OCI-LY1 (cell line): Measurements from ENCODE around the gene SCYGR8.

Experiments
- H2AFZ ChIP-seq: fragments of 200-600 bp; sonication (generic), shearing (Covaris generic); 2 replicates; pipeline ENCODE4 v1.6.0; 2014; ENCODE audit warnings: antibody characterized with exemption, mild to moderate bottlenecking, low read length
- H3F3A ChIP-seq: fragments of 200-600 bp; sonication (generic), shearing (Covaris generic); 2 replicates; pipeline ENCODE4 v1.6.0; 2014; ENCODE audit warnings: mild to moderate bottlenecking, antibody characterized with exemption, low read length, moderate library complexity; ENCODE audit not compliant: insufficient read depth
- H3K27ac ChIP-seq: fragments of 200-600 bp; sonication (generic); 2 replicates; pipeline ENCODE4 v1.5.1; 2014; ENCODE audit warnings: low read length, mixed run types, mild to moderate bottlenecking, low read depth; ENCODE audit not compliant: poor library complexity, severe bottlenecking
- H3K27me3 ChIP-seq: fragments of 200-600 bp; sonication (generic); 2 replicates; pipeline ENCODE4 v1.6.0; 2014; ENCODE audit warnings: antibody characterized with exemption, mild to moderate bottlenecking, low read length, moderate library complexity; ENCODE audit not compliant: insufficient read depth
- H3K36me3 ChIP-seq: fragments of 200-600 bp; sonication (generic); 2 replicates; pipeline ENCODE4 v1.6.1; 2014; ENCODE audit warnings: mild to moderate bottlenecking, antibody characterized with exemption, low read length, moderate library complexity, mixed read lengths; ENCODE audit not compliant: insufficient read depth
- H3K4me1 ChIP-seq: fragments of 200-600 bp; sonication (generic); 2 replicates; pipeline ENCODE4 v1.5.1; 2014; ENCODE audit warnings: mild to moderate bottlenecking, low read length, moderate library complexity; ENCODE audit not compliant: insufficient read depth, severe bottlenecking
- H3K4me2 ChIP-seq: fragments of 200-600 bp; sonication (generic), shearing (Covaris generic); 2 replicates; pipeline ENCODE4 v1.6.1; 2014; ENCODE audit warnings: low read length
- H3K4me3 ChIP-seq: fragments of 200-600 bp; sonication (generic); 2 replicates; pipeline ENCODE4 v1.5.1; 2014; ENCODE audit warnings: low read length, low read depth, mild to moderate bottlenecking, mixed read lengths; ENCODE audit not compliant: poor library complexity, severe bottlenecking
- H3K79me2 ChIP-seq: fragments of 200-600 bp; shearing (Covaris generic); 2 replicates; pipeline ENCODE4 v1.6.1; 2016; ENCODE audit warnings: mixed run types, low read length, mixed read lengths; ENCODE audit not compliant: insufficient read depth
- H3K9ac ChIP-seq: fragments of 200-600 bp; sonication (generic), shearing (Covaris generic); 2 replicates; pipeline ENCODE4 v1.6.1; 2014; ENCODE audit warnings: mild to moderate bottlenecking, low read length, mixed read lengths
- H3K9me2 ChIP-seq: fragments of 200-600 bp; sonication (generic), shearing (Covaris generic); 2 replicates; pipeline ENCODE4 v1.6.1; 2014; ENCODE audit warnings: low read depth, mild to moderate bottlenecking, low read length, mixed read lengths
- H3K9me3 ChIP-seq: fragments of 200-600 bp; shearing (Covaris generic); 2 replicates; pipeline ENCODE4 v1.6.1; 2014; ENCODE audit warnings: low read length, mixed read lengths
- H4K20me1 ChIP-seq: fragments of 200-600 bp; sonication (generic), shearing (Covaris generic); 2 replicates; pipeline ENCODE4 v1.6.0; 2016; ENCODE audit warnings: mild to moderate bottlenecking, low read length; ENCODE audit not compliant: insufficient read depth
- CTCF ChIP-seq: fragments of 200-600 bp; sonication (generic), shearing (Covaris generic); IDR thresholded peaks from 2 replicates; pipeline ENCODE4 v1.5.1; 2017; ENCODE audit warnings: mild to moderate bottlenecking, antibody characterized with exemption, low read length, moderate library complexity, mixed read lengths
- EZH2 ChIP-seq: fragments of 200-600 bp; sonication (generic), shearing (Covaris generic); IDR thresholded peaks from 2 replicates; pipeline ENCODE4 v1.8.0; 2017; ENCODE audit warnings: borderline replicate concordance, mixed run types, mild to moderate bottlenecking, antibody characterized with exemption, low read length, moderate library complexity, mixed read lengths

The SCYGR8 gene

DNA sequence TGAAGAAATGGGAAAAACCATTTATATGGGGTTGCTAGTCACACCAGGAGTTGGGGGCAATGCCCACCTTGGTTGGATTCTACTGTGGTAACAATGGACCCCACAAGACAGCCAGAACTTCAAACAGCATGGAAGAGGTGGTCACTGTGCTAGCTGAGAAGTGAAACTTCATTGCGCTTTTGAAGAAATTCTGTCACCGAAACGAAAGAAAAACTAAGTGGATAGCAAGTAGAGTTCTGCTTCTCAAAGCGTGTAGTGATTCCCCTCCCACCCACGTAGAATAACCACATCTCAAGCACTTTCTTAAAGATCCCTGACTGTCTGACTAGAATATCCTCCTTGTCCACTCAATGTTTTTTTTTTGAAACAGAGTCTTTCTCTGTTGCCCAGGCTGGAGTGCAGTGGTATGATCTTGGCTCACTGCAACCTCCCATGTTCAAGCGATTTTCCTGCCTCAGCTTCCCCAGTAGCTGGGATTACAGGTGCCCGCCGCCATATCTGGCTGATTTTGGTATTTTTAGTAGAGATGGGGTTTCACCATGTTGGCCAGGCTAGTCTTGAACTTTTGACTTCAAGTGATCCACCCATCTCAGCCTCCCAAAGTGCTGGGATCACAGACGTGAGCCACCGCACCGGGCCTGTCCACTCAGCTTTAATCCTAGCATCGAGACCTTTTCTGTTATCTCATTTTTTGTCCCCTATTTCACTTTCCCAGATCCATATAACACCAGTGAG lies 37.9 kb downstream of the SCYGR8 start:
- Histone ChIP-seq H4K20me1 (no peaks in the 10 kb centered on the region), H3K27me3 (no peaks in the 10 kb centered on the region), H3K4me3 (no peak overlapping the region), H3K4me2 (no peak overlapping the region), H3K79me2 (no peaks in the 10 kb centered on the region), H3K4me1 (no peaks in the 10 kb centered on the region), H3K27ac (no peak overlapping the region), H2AFZ (no peak overlapping the region), H3K9me2 (no peaks in the 10 kb centered on the region), H3K9ac (no peak overlapping the region), H3F3A (no peaks in the 10 kb centered on the region), H3K9me3 (no peaks in the 10 kb centered on the region), H3K36me3 (no peaks in the 10 kb centered on the region)
- no peak for TF ChIP-seq EZH2
- TF ChIP-seq CTCF = no peak

DNA sequence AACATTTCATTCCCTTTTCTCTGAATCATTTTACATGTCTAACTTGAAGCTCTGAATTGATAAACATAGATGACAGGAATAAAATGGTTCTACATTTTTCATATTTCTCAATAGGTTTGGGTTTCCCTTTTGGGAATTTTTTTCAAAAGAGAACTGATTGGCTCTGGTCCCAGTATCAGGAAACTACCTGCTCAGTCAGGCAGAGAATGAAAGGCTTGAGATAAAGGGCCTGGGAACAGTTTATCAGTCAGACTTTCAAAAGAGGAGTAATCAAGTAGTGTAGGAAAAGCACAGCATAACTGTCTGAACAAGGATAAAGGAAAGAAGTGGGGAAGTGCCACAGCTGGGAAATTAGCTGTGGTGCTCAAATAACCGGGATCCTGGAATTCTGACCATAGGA lies 39.6 kb downstream of the SCYGR8 start:
- Histone ChIP-seq H4K20me1 (no peaks in the 10 kb centered on the region), H3K79me2 (no peaks in the 10 kb centered on the region)

DNA sequence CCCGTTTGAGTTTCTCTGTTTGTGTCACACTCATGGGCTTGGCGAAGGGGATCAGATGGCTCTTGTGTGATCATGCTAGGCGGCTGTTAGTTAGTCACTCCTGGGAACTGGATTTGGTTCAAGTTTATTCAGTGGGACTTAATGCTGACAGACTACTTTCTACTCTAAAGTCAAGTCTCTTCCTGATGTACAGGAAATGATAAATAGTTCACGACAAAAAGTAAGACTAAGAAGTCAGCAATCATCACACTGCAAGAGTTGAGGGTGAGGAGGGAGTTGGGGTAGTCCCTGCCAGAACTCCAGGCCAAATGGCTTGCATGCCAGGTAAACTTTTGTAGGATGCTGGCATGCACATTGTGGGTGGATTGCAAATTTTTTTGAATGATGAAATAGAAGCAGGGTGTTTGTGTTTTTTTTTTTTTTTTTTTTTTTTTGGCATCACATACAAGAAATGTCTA lies 42.9 kb downstream of the SCYGR8 start:
- no peaks in the 10 kb centered on the region for H3K9me3 ChIP-seq
- H3K27me3 ChIP-seq = no peaks in the 10 kb centered on the region
- H2AFZ ChIP-seq = no peak overlapping the region
- no peak overlapping the region for H3K4me2 ChIP-seq
- H3K79me2 ChIP-seq = no peaks in the 10 kb centered on the region
- H3K27ac ChIP-seq = no peak overlapping the region
- H3K4me3 ChIP-seq = no peak overlapping the region
- H4K20me1 ChIP-seq = no peaks in the 10 kb centered on the region
- H3F3A ChIP-seq = no peaks in the 10 kb centered on the region
- H3K4me1 ChIP-seq = no peaks in the 10 kb centered on the region
- H3K9ac ChIP-seq = no peak overlapping the region
- no peaks in the 10 kb centered on the region for H3K9me2 ChIP-seq
- H3K36me3 ChIP-seq = no peaks in the 10 kb centered on the region
- TF ChIP-seq CTCF (no peak), EZH2 (no peak)

More for the DNA sequence above, 39.6 kb downstream of the SCYGR8 start:
- no peak overlapping the region for H3K4me2 ChIP-seq
- H3K36me3 ChIP-seq = no peaks in the 10 kb centered on the region
- no peak overlapping the region for H3K9ac ChIP-seq
- no peaks in the 10 kb centered on the region for H3F3A ChIP-seq
- H3K9me2 ChIP-seq = no peaks in the 10 kb centered on the region
- no peaks in the 10 kb centered on the region for H3K27me3 ChIP-seq
- TF ChIP-seq EZH2 (no peak), CTCF (no peak)
- H3K9me3 ChIP-seq = no peaks in the 10 kb centered on the region
- no peak overlapping the region for H2AFZ ChIP-seq
- no peaks in the 10 kb centered on the region for H3K4me1 ChIP-seq
- no peak overlapping the region for H3K27ac ChIP-seq
- H3K4me3 ChIP-seq = no peak overlapping the region
